Measurements from ENCODE around the gene CNTN2. TPM values are rescaled to one million over a fixed set of nuclear protein-coding genes. Genes with fewer than 3 reads are reported as not detected.

CNTN2 gene
- total RNA-seq, 4 donors from 2014 or later = 2.7 to 18.3 (median 6.0) TPM

GRCh38 chr1:205017766-205018165, 25.2 kb upstream of the CNTN2 start:
- no peak for TF ChIP-seq POLR2A (IDR thresholded peaks at IDR 0.05)
- no peak for TF ChIP-seq CTCF (IDR thresholded peaks at IDR 0.05)
- 82 to 95% methylated on average over 6 to 7 of the region's 7 CpGs for WGBS, 2 donors
- DNase-seq (ENCODE audit: low spot score in 2 of 2) = no peak
- H3K4me3 ChIP-seq (ENCODE audit: low read depth, poor library complexity, severe bottlenecking) = no peak overlapping the region
- intact Hi-C loops (cut with DNase I; ENCODE audit: low total_unique reads) = no loop called here

GRCh38 chr1:205018381-205018780, 24.6 kb upstream of the CNTN2 start:
- DNase-seq (ENCODE audit: low spot score in 2 of 2) = no peak
- 73 to 89% methylated on average over 2 of the region's 2 CpGs for WGBS, 2 donors
- H3K4me3 ChIP-seq (ENCODE audit: low read depth, poor library complexity, severe bottlenecking) = no peak overlapping the region
- intact Hi-C loops (cut with DNase I; ENCODE audit: low total_unique reads) = no loop called here
- TF ChIP-seq POLR2A (IDR thresholded peaks at IDR 0.05) (no peak), CTCF (IDR thresholded peaks at IDR 0.05) (no peak)

GRCh38 chr1:205020466-205020865, 22.5 kb upstream of the CNTN2 start:
- intact Hi-C loops (cut with DNase I; ENCODE audit: low total_unique reads) = no loop called here
- no peak for DNase-seq (ENCODE audit: low spot score in 2 of 2)
- WGBS, 2 donors = 75 to 83% methylated on average over 6 to 9 of the region's 9 CpGs
- H3K4me3 ChIP-seq (ENCODE audit: low read depth, poor library complexity, severe bottlenecking) = no peak overlapping the region
- no peak for TF ChIP-seq POLR2A (IDR thresholded peaks at IDR 0.05)
- no peak for TF ChIP-seq CTCF (IDR thresholded peaks at IDR 0.05)

- no peak for DNase-seq (ENCODE audit: low spot score in 2 of 2)
- intact Hi-C loops (cut with DNase I; ENCODE audit: low total_unique reads) = no loop called here
- H3K4me3 ChIP-seq (ENCODE audit: low read depth, poor library complexity, severe bottlenecking) = no peak overlapping the region
- 90 to 99% methylated on average over 2 of the region's 2 CpGs for WGBS, 2 donors
- no peak for TF ChIP-seq POLR2A (IDR thresholded peaks at IDR 0.05)
- no peak for TF ChIP-seq CTCF (IDR thresholded peaks at IDR 0.05)
These were observed 18.3 kb upstream of the CNTN2 start for GRCh38 chr1:205024679-205025078.

GRCh38 chr1:205025239-205025638, 17.8 kb upstream of the CNTN2 start:
- 84% methylated on average over 16 of the region's 16 CpGs for WGBS, 2 donors
- intact Hi-C loops (cut with DNase I; ENCODE audit: low total_unique reads) = no loop called here

More at GRCh38 chr1:205025239-205025638, 17.8 kb upstream of the CNTN2 start:
- DNase-seq (ENCODE audit: low spot score in 2 of 2) = no peak
- no peak for TF ChIP-seq CTCF (IDR thresholded peaks at IDR 0.05)
- no peak for TF ChIP-seq POLR2A (IDR thresholded peaks at IDR 0.05)
- H3K4me3 ChIP-seq (ENCODE audit: low read depth, poor library complexity, severe bottlenecking) = no peak overlapping the region
